Measurements from ENCODE around the gene IP6K1.

Gene IP6K1

DNA sequence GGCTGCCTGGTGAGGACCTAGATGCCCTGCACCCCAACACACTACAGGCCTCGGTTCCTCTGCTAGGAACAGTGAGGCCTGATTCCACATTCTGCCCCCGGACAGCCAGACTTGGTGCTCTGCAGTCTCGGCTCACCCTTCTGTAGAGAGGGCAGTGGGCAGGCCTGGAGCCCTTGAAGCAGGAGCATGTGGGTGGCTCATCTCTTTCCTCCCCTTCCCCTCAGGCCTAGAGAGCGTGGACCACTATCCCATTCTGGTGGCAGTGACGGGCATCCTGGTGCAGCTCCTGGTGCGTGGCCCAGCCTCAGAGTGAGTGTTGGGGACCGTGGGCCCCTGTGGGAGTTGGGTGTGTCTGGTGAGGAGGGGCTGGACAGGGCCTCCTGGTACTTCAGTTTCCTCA is 70.2 kb downstream of the IP6K1 start:
- H2AFZ ChIP-seq (ENCODE audit: low read length): no peak overlapping the region
- H3K9me2 ChIP-seq (replicated peaks; ENCODE audit: low read depth, low read length): no peaks in the 10 kb centered on the region
- H3F3A ChIP-seq (ENCODE audit: low read depth): peaks cover 17% of the 10 kb centered on the region
- no peaks in the 10 kb centered on the region; the same call in 1 of the 2 replicates for H3K79me2 ChIP-seq (ENCODE audit: insufficient read depth, low read length)
- no peaks in the 10 kb centered on the region for H3K9me3 ChIP-seq (ENCODE audit: insufficient read depth, low read depth, low read length)
- no peaks in the 10 kb centered on the region for H3K27me3 ChIP-seq (ENCODE audit: insufficient read depth, low read length, poor library complexity, severe bottlenecking)
- TF ChIP-seq EZH2phosphoT487 (IDR thresholded peaks at IDR 0.05; ENCODE audit: borderline replicate concordance): no peak
- TF ChIP-seq, protein P1, sequence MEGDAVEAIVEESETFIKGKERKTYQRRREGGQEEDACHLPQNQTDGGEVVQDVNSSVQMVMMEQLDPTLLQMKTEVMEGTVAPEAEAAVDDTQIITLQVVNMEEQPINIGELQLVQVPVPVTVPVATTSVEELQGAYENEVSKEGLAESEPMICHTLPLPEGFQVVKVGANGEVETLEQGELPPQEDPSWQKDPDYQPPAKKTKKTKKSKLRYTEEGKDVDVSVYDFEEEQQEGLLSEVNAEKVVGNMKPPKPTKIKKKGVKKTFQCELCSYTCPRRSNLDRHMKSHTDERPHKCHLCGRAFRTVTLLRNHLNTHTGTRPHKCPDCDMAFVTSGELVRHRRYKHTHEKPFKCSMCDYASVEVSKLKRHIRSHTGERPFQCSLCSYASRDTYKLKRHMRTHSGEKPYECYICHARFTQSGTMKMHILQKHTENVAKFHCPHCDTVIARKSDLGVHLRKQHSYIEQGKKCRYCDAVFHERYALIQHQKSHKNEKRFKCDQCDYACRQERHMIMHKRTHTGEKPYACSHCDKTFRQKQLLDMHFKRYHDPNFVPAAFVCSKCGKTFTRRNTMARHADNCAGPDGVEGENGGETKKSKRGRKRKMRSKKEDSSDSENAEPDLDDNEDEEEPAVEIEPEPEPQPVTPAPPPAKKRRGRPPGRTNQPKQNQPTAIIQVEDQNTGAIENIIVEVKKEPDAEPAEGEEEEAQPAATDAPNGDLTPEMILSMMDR (conservative IDR thresholded peaks at IDR 0.05; ENCODE audit: low read length): no peak
- no peaks in the 10 kb centered on the region for H4K20me1 ChIP-seq (ENCODE audit: insufficient read depth, low read length, poor library complexity, severe bottlenecking)
- H3K9ac ChIP-seq (ENCODE audit: low read depth, low read length, poor library complexity, severe bottlenecking): no peak overlapping the region
- no peak overlapping the region for H3K4me3 ChIP-seq (ENCODE audit: low read length, poor library complexity, severe bottlenecking)
- peaks cover 33% of the 10 kb centered on the region for H3K4me1 ChIP-seq (ENCODE audit: insufficient read depth, low read length, poor library complexity, severe bottlenecking)
- no peak overlapping the region for H3K4me2 ChIP-seq (ENCODE audit: low read depth, low read length, poor library complexity, severe bottlenecking)
- H3K36me3 ChIP-seq (ENCODE audit: insufficient read depth, low read length): peaks cover 4% of the 10 kb centered on the region; the same call in 1 of the 2 replicates

DNA sequence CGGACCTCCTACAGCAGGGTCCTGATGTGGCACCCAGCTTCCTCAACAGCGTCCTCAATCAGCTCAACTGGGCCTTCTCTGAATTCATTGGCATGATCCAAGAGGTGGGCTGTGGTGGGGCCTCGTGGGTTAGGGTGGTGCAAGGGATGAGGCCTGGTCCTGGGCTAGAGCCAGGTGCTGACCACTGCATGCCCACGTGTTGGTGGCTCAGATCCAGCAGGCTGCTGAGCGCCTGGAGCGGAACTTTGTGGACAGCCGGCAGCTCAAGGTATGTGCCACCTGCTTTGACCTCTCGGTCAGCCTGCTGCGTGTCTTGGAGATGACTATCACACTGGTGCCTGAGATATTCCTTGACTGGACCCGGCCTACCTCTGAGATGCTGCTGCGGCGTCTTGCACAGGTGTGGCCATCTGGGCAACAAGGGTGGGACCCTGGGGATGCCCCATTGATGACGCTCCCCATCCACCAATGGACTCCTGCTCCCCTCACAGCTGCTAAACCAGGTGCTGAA is 70.7 kb downstream of the IP6K1 start:
- no peak overlapping the region for H3K4me2 ChIP-seq (ENCODE audit: low read depth, low read length, poor library complexity, severe bottlenecking)
- peaks cover 22% of the 10 kb centered on the region for H3F3A ChIP-seq (ENCODE audit: low read depth)
- TF ChIP-seq, protein P1 (conservative IDR thresholded peaks at IDR 0.05; ENCODE audit: low read length): no peak
- no peak for TF ChIP-seq EZH2phosphoT487 (IDR thresholded peaks at IDR 0.05; ENCODE audit: borderline replicate concordance)
- no peak overlapping the region for H2AFZ ChIP-seq (ENCODE audit: low read length)
- no peaks in the 10 kb centered on the region for H3K9me2 ChIP-seq (replicated peaks; ENCODE audit: low read depth, low read length)
- H3K9me3 ChIP-seq (ENCODE audit: insufficient read depth, low read depth, low read length): no peaks in the 10 kb centered on the region
- H3K4me1 ChIP-seq (ENCODE audit: insufficient read depth, low read length, poor library complexity, severe bottlenecking): peaks cover 38% of the 10 kb centered on the region
- H3K4me3 ChIP-seq (ENCODE audit: low read length, poor library complexity, severe bottlenecking): no peak overlapping the region
- H3K79me2 ChIP-seq (ENCODE audit: insufficient read depth, low read length): no peaks in the 10 kb centered on the region; the same call in 1 of the 2 replicates
- no peaks in the 10 kb centered on the region; the same call in 1 of the 2 replicates for H3K36me3 ChIP-seq (ENCODE audit: insufficient read depth, low read length)
- no peak overlapping the region for H3K9ac ChIP-seq (ENCODE audit: low read depth, low read length, poor library complexity, severe bottlenecking)
- H3K27me3 ChIP-seq (ENCODE audit: insufficient read depth, low read length, poor library complexity, severe bottlenecking): no peaks in the 10 kb centered on the region
- H4K20me1 ChIP-seq (ENCODE audit: insufficient read depth, low read length, poor library complexity, severe bottlenecking): no peaks in the 10 kb centered on the region

DNA sequence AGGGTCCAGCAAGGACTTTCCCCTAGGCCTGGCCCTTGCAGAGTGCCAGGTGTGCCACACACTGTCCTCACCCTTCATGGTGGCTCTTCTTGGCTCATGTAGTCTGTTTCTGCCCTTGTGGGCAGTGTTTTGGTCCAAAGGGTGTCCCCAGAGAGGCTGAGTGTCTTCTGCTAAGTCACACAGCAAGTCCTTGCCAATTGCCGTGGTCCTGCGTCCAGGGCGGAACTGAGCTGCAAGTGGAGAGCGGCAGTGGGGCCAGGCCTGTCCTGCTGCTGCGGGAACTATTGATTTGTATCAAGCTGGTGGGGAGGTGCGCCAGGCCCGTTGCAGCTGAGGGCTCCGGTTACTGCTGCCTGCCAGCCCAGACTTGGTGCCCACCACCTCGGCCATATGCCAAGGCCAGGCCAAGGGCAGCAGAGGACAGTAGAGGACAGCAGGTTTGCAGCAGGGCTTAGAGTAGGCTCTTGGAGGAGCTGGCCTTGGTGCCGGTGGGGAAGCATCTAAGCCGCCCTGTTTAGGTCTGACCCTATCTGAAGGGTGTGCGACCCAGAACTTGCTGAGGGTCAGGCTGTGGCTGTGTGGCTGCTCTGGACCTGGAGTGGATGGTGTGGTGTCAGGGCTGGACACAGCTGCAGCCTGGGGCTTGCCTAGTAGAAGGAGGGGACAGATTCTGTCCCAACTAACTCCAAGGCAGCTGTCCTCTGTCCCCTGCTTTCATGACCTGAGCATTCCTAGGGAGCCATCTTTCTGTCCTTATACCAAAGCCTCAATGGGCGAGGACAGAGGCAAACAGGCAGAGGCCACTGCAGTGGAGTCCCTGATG is 71.4 kb downstream of the IP6K1 start:
- TF ChIP-seq, protein P1 (conservative IDR thresholded peaks at IDR 0.05; ENCODE audit: low read length): no peak
- TF ChIP-seq EZH2phosphoT487 (IDR thresholded peaks at IDR 0.05; ENCODE audit: borderline replicate concordance): no peak
- H2AFZ ChIP-seq (ENCODE audit: low read length): no peak overlapping the region
- H3K4me3 ChIP-seq (ENCODE audit: low read length, poor library complexity, severe bottlenecking): no peak overlapping the region
- no peaks in the 10 kb centered on the region for H4K20me1 ChIP-seq (ENCODE audit: insufficient read depth, low read length, poor library complexity, severe bottlenecking)
- peak overlapping the region; percentile 27 for H3K9ac ChIP-seq (ENCODE audit: low read depth, low read length, poor library complexity, severe bottlenecking)
- H3K4me2 ChIP-seq (ENCODE audit: low read depth, low read length, poor library complexity, severe bottlenecking): no peak overlapping the region
- no peaks in the 10 kb centered on the region for H3K27me3 ChIP-seq (ENCODE audit: insufficient read depth, low read length, poor library complexity, severe bottlenecking)
- H3K4me1 ChIP-seq (ENCODE audit: insufficient read depth, low read length, poor library complexity, severe bottlenecking): peaks cover 41% of the 10 kb centered on the region
- H3K9me2 ChIP-seq (replicated peaks; ENCODE audit: low read depth, low read length): no peaks in the 10 kb centered on the region
- no peaks in the 10 kb centered on the region; the same call in 1 of the 2 replicates for H3K36me3 ChIP-seq (ENCODE audit: insufficient read depth, low read length)
- H3K9me3 ChIP-seq (ENCODE audit: insufficient read depth, low read depth, low read length): no peaks in the 10 kb centered on the region
- peaks cover 24% of the 10 kb centered on the region for H3F3A ChIP-seq (ENCODE audit: low read depth)
- H3K79me2 ChIP-seq (ENCODE audit: insufficient read depth, low read length): peaks cover 2% of the 10 kb centered on the region; the same call in 1 of the 2 replicates

All from Loucy (cell line).